ENCODE results near the gene FBXO47. TPM values are rescaled to one million over a fixed set of nuclear protein-coding genes. Genes with fewer than 3 reads are reported as not detected.
A peak's percentile ranks its signal among the peaks of the same experiment; 100 is the strongest.

Gene FBXO47
- total and polyA plus RNA-seq, 9 of the 15 experiments (the other 6 are each of a cell fraction or from before 2014, with no cell fraction given), result not detected

DNA sequence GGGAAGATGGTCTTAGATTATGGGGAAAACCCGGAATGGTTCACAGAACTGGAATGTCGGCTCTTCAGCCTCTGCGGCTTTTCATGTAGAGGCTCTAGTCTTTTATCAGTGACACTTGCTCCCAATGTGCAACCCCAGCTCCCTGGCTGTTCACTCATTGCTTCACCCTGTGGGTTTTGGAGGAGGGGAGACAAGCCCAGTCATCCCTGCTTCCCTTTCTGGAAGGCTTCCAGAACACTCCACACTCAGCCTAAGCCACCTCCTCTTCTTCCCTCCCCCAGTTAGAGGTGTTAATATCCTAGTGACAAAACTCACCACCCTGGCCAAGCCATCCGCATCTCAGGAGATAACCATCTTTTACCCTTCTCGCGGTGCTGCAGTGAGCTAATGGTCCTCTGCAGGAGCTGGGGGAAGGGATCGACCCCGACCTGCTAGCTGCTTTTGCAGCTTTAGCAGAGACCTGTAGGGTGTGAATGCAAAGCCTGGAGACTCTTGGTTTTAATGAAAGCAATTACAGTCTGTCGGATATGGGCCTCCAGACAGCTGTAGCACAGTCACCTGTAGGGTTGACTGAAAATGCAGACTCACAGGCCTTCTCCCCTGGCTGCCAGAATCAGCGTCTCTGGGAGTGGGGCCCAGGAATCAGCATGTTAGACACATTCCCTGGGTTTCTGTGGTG is 66.1 kb downstream of the FBXO47 start (continued):
- TF ChIP-seq, protein P1, sequence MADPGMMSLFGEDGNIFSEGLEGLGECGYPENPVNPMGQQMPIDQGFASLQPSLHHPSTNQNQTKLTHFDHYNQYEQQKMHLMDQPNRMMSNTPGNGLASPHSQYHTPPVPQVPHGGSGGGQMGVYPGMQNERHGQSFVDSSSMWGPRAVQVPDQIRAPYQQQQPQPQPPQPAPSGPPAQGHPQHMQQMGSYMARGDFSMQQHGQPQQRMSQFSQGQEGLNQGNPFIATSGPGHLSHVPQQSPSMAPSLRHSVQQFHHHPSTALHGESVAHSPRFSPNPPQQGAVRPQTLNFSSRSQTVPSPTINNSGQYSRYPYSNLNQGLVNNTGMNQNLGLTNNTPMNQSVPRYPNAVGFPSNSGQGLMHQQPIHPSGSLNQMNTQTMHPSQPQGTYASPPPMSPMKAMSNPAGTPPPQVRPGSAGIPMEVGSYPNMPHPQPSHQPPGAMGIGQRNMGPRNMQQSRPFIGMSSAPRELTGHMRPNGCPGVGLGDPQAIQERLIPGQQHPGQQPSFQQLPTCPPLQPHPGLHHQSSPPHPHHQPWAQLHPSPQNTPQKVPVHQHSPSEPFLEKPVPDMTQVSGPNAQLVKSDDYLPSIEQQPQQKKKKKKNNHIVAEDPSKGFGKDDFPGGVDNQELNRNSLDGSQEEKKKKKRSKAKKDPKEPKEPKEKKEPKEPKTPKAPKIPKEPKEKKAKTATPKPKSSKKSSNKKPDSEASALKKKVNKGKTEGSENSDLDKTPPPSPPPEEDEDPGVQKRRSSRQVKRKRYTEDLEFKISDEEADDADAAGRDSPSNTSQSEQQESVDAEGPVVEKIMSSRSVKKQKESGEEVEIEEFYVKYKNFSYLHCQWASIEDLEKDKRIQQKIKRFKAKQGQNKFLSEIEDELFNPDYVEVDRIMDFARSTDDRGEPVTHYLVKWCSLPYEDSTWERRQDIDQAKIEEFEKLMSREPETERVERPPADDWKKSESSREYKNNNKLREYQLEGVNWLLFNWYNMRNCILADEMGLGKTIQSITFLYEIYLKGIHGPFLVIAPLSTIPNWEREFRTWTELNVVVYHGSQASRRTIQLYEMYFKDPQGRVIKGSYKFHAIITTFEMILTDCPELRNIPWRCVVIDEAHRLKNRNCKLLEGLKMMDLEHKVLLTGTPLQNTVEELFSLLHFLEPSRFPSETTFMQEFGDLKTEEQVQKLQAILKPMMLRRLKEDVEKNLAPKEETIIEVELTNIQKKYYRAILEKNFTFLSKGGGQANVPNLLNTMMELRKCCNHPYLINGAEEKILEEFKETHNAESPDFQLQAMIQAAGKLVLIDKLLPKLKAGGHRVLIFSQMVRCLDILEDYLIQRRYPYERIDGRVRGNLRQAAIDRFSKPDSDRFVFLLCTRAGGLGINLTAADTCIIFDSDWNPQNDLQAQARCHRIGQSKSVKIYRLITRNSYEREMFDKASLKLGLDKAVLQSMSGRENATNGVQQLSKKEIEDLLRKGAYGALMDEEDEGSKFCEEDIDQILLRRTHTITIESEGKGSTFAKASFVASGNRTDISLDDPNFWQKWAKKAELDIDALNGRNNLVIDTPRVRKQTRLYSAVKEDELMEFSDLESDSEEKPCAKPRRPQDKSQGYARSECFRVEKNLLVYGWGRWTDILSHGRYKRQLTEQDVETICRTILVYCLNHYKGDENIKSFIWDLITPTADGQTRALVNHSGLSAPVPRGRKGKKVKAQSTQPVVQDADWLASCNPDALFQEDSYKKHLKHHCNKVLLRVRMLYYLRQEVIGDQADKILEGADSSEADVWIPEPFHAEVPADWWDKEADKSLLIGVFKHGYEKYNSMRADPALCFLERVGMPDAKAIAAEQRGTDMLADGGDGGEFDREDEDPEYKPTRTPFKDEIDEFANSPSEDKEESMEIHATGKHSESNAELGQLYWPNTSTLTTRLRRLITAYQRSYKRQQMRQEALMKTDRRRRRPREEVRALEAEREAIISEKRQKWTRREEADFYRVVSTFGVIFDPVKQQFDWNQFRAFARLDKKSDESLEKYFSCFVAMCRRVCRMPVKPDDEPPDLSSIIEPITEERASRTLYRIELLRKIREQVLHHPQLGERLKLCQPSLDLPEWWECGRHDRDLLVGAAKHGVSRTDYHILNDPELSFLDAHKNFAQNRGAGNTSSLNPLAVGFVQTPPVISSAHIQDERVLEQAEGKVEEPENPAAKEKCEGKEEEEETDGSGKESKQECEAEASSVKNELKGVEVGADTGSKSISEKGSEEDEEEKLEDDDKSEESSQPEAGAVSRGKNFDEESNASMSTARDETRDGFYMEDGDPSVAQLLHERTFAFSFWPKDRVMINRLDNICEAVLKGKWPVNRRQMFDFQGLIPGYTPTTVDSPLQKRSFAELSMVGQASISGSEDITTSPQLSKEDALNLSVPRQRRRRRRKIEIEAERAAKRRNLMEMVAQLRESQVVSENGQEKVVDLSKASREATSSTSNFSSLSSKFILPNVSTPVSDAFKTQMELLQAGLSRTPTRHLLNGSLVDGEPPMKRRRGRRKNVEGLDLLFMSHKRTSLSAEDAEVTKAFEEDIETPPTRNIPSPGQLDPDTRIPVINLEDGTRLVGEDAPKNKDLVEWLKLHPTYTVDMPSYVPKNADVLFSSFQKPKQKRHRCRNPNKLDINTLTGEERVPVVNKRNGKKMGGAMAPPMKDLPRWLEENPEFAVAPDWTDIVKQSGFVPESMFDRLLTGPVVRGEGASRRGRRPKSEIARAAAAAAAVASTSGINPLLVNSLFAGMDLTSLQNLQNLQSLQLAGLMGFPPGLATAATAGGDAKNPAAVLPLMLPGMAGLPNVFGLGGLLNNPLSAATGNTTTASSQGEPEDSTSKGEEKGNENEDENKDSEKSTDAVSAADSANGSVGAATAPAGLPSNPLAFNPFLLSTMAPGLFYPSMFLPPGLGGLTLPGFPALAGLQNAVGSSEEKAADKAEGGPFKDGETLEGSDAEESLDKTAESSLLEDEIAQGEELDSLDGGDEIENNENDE (IDR thresholded peaks at IDR 0.05; ENCODE audit: low read depth, low read length), result no peak
- TF ChIP-seq MBD2 (IDR thresholded peaks at IDR 0.05; ENCODE audit: borderline replicate concordance, low read depth) (peak; percentile 47; the same call in 1 of the 2 replicates), ZNF695 (CRISPR knock-in tag; IDR thresholded peaks at IDR 0.05) (no peak), POLR2AphosphoS5 (IDR thresholded peaks at IDR 0.05; ENCODE audit: control insufficient read depth, insufficient read depth, low read depth, low read length) (no peak)
- TF ChIP-seq, protein P2, sequence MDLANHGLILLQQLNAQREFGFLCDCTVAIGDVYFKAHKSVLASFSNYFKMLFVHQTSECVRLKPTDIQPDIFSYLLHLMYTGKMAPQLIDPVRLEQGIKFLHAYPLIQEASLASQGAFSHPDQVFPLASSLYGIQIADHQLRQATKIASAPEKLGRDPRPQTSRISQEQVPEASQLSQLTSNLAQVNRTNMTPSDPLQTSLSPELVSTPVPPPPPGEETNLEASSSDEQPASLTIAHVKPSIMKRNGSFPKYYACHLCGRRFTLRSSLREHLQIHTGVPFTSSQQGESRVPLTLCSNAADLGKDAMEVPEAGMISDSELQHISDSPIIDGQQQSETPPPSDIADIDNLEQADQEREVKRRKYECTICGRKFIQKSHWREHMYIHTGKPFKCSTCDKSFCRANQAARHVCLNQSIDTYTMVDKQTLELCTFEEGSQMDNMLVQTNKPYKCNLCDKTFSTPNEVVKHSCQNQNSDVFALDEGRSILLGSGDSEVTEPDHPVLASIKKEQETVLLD (IDR thresholded peaks at IDR 0.05), result peak; percentile 31; the same call in 1 of the 2 replicates
- TF ChIP-seq, protein P3, sequence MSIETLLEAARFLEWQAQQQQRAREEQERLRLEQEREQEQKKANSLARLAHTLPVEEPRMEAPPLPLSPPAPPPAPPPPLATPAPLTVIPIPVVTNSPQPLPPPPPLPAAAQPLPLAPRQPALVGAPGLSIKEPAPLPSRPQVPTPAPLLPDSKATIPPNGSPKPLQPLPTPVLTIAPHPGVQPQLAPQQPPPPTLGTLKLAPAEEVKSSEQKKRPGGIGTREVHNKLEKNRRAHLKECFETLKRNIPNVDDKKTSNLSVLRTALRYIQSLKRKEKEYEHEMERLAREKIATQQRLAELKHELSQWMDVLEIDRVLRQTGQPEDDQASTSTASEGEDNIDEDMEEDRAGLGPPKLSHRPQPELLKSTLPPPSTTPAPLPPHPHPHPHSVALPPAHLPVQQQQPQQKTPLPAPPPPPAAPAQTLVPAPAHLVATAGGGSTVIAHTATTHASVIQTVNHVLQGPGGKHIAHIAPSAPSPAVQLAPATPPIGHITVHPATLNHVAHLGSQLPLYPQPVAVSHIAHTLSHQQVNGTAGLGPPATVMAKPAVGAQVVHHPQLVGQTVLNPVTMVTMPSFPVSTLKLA (conservative IDR thresholded peaks at IDR 0.05), result peak in 1 of 2 experiments; percentile 36; a peak in 1 of 4 replicates
- TF ChIP-seq, protein P4, sequence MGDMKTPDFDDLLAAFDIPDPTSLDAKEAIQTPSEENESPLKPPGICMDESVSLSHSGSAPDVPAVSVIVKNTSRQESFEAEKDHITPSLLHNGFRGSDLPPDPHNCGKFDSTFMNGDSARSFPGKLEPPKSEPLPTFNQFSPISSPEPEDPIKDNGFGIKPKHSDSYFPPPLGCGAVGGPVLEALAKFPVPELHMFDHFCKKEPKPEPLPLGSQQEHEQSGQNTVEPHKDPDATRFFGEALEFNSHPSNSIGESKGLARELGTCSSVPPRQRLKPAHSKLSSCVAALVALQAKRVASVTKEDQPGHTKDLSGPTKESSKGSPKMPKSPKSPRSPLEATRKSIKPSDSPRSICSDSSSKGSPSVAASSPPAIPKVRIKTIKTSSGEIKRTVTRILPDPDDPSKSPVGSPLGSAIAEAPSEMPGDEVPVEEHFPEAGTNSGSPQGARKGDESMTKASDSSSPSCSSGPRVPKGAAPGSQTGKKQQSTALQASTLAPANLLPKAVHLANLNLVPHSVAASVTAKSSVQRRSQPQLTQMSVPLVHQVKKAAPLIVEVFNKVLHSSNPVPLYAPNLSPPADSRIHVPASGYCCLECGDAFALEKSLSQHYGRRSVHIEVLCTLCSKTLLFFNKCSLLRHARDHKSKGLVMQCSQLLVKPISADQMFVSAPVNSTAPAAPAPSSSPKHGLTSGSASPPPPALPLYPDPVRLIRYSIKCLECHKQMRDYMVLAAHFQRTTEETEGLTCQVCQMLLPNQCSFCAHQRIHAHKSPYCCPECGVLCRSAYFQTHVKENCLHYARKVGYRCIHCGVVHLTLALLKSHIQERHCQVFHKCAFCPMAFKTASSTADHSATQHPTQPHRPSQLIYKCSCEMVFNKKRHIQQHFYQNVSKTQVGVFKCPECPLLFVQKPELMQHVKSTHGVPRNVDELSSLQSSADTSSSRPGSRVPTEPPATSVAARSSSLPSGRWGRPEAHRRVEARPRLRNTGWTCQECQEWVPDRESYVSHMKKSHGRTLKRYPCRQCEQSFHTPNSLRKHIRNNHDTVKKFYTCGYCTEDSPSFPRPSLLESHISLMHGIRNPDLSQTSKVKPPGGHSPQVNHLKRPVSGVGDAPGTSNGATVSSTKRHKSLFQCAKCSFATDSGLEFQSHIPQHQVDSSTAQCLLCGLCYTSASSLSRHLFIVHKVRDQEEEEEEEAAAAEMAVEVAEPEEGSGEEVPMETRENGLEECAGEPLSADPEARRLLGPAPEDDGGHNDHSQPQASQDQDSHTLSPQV (IDR thresholded peaks at IDR 0.05), result peak; percentile 26; the same call in 1 of the 2 replicates

Data from K562 (cell line).